ENCODE results near the gene MAGI3. TPM values are rescaled to one million over a fixed set of nuclear protein-coding genes. Genes with fewer than 3 reads are reported as not detected.

MAGI3 gene
- total and polyA plus RNA-seq, 8 donors = 3.5 to 225 (median 49.7) TPM

DNA sequence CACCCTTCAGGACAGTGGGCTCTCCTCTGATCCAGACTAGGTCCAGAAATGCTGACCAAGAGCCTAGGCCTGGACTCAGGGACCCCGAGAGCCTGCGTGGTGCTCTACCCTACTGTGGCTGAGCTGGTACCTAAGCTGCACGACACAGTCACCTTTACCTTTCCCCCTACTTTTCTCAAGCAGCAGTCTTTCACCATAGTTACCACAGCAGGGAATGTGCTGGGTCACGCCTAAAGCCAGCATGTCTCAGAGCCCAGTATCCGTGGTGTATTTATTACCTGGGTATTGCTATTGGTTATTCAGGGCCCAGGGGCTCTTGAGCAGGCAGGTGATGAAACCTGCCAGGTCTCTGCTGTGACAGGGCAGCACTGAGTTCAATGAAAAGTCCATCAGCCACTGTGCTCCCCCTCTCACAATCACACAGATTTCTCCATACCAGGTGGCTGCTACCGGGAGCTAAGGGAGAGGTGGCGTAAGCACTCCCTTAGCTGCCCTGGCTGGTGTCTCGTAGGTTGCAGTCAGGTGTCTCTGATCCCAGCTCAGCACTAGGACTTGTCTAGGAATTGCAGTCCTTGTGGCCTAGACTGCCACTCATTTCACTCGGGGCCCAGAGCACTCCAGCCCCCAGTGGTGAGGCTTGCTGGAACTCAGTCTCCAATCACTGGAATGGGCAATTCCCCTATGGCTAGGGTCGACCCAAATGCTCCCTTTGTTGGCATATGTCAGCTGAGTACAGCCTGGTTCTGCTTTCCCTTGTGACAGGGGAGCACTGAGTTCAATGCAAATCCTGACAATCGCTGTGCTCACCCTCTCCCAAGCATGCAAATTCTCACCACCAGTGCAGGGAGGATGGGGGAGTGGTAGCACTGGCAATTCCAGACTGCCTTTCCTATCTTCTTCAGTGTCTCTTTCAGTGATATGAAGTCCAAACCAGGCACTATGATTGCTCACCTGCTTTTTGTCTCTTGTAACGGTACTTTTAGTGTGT lies 240.3 kb downstream of the MAGI3 start:
- Histone ChIP-seq H3K36me3 (peaks cover 3 to 20% (median 15%) of the 10 kb centered on the region in 4 donors), H3K4me1 (no peaks in the 10 kb centered on the region), H3K27me3 (no peaks in the 10 kb centered on the region), H3K9me3 (peaks cover 0 to 16% (median 9%) of the 10 kb centered on the region in 4 donors), H3K27ac (no peak overlapping the region), H3K4me3 (no peak overlapping the region)
- DNase-seq = no peak
- intact Hi-C loops (cut with DNase I; ENCODE audit: low total_unique reads) = no loop called here
- 84 to 91% (median 87%) methylated on average over 12 of the region's 12 CpGs for WGBS, 5 donors
- TF ChIP-seq POLR2AphosphoS5 (IDR thresholded peaks at IDR 0.05) (no peak), EP300 (IDR thresholded peaks at IDR 0.05) (no peak), POLR2A (IDR thresholded peaks at IDR 0.05) (no peak), CTCF (IDR thresholded peaks at IDR 0.05) (no peak)

DNA sequence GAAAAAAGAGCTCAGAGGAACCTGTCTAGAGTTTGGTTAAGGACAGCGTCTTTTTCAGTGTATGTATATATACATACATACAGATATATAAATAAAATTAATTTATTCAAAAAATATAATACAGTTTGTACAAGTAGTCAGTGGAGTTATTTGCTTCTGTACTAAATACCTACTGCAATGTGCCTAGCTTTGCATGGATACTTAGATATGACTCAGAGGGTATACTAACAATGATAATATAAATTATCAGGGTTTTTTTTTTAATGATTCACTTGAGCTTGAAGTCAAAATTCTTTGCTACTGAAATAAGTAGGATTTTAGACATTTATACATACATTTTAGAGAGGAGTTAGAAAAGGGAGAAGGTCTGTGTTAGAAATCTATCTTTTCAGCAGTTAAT lies 251.1 kb downstream of the MAGI3 start:
- peaks cover 0 to 46% (median 32%) of the 10 kb centered on the region in 4 donors for H3K36me3 ChIP-seq
- no peaks in the 10 kb centered on the region for H3K27me3 ChIP-seq
- no peak for DNase-seq
- H3K27ac ChIP-seq = no peak overlapping the region
- no peaks in the 10 kb centered on the region for H3K4me1 ChIP-seq
- 88 to 97% (median 92%) methylated on average over 1 of the region's 1 CpG for WGBS, 5 donors
- intact Hi-C loops (cut with DNase I; ENCODE audit: low total_unique reads) = no loop called here
- H3K4me3 ChIP-seq = no peak overlapping the region
- H3K9me3 ChIP-seq = no peaks in the 10 kb centered on the region
- TF ChIP-seq POLR2A (IDR thresholded peaks at IDR 0.05) (no peak), POLR2AphosphoS5 (IDR thresholded peaks at IDR 0.05) (no peak), EP300 (IDR thresholded peaks at IDR 0.05) (no peak), CTCF (IDR thresholded peaks at IDR 0.05) (no peak)

DNA sequence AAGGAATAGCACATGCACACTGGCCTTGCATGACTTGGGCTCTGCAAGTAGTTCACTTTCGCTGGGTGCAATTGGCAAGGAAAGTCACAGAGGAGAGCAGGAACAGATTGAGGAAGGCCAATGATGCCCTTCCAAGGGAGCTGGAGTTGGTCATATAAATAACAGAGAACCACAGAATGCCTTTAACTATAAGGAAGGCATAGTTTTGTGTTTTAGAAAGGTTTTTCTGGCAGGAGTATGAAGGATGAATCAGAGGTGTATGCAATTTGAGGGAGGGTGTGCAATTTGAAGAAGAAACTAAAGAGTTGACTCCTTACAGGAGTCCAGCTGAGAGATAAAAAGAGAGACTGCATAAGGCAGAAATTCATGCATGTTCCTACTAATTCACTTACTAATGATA lies 256.8 kb downstream of the MAGI3 start:
- DNase-seq = no peak
- Histone ChIP-seq H3K9me3 (no peaks in the 10 kb centered on the region), H3K27ac (no peak overlapping the region), H3K36me3 (peaks cover 0 to 63% (median 46%) of the 10 kb centered on the region in 4 donors), H3K4me1 (no peaks in the 10 kb centered on the region), H3K4me3 (no peak overlapping the region), H3K27me3 (no peaks in the 10 kb centered on the region)
- TF ChIP-seq CTCF (IDR thresholded peaks at IDR 0.05) (no peak), POLR2A (IDR thresholded peaks at IDR 0.05) (no peak), POLR2AphosphoS5 (IDR thresholded peaks at IDR 0.05) (no peak), EP300 (IDR thresholded peaks at IDR 0.05) (no peak)
- WGBS, 5 donors = 97 to 100% (median 98%) methylated on average over 1 of the region's 1 CpG
- intact Hi-C loops (cut with DNase I; ENCODE audit: low total_unique reads) = no loop called here

DNA sequence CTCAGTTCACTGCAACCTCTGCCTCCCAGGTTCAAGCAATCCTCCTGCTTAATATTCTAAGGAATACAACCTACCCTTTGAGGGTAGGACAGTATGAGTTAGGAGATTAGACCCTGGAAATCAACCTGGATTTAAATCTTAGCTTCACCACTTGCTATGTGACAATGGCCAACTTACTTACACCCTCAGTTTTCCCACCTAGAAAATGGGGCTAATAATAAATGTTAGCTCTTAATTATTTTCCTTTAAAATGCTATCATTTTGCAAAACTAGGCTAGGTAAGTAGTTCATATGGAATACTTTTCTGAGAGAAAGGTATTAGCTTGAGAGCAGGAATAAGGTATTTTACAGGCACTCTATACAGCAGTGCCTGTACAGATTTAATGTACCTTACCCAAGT lies 258.2 kb downstream of the MAGI3 start:
- intact Hi-C loops (cut with DNase I; ENCODE audit: low total_unique reads) = no loop called here
- TF ChIP-seq CTCF (IDR thresholded peaks at IDR 0.05) (no peak), POLR2AphosphoS5 (IDR thresholded peaks at IDR 0.05) (no peak), POLR2A (IDR thresholded peaks at IDR 0.05) (no peak), EP300 (IDR thresholded peaks at IDR 0.05) (no peak)

More for the DNA sequence above, 258.2 kb downstream of the MAGI3 start:
- Histone ChIP-seq H3K4me3 (no peak overlapping the region), H3K27me3 (no peaks in the 10 kb centered on the region), H3K4me1 (no peaks in the 10 kb centered on the region), H3K27ac (no peak overlapping the region), H3K36me3 (peaks cover under 1 to 61% (median 44%) of the 10 kb centered on the region in 4 donors), H3K9me3 (no peaks in the 10 kb centered on the region)
- DNase-seq = no peak

All from stomach (tissue), 9 donors.